Measurements from ENCODE around the gene H1-8. TPM values are rescaled to one million over a fixed set of nuclear protein-coding genes. Genes with fewer than 3 reads are reported as not detected.

H1-8 gene
- total RNA-seq, 1 experiment from 2014 or later, result not detected

- no peaks in the 10 kb centered on the region for H4K20me1 ChIP-seq (ENCODE audit: low read length)
- ChIA-PET CTCF (no interaction called here), POLR2A (ENCODE audit: unreplicated experiment) (no interaction called here)
- H3K79me2 ChIP-seq (ENCODE audit: low read length), result no peaks in the 10 kb centered on the region
- no TSS peak for BruUV-seq (replicated peaks)
- H3K36me3 ChIP-seq (ENCODE audit: low read depth, low read length), result no peaks in the 10 kb centered on the region
- H3K4me3 ChIP-seq (ENCODE audit: low read length), result no peak overlapping the region
- no peaks in the 10 kb centered on the region for H3K4me1 ChIP-seq (ENCODE audit: insufficient read depth, low read length)
- H3K27me3 ChIP-seq (ENCODE audit: low read length), result no peaks in the 10 kb centered on the region
- intact Hi-C loops (cut with micrococcal nuclease), result no loop called here
- no peak overlapping the region for H3K4me2 ChIP-seq (ENCODE audit: low read length)
- H3K9ac ChIP-seq (ENCODE audit: low read length), result no peak overlapping the region
- H3K9me2 ChIP-seq (replicated peaks; ENCODE audit: low read length), result no peaks in the 10 kb centered on the region
- no peak overlapping the region for H3K27ac ChIP-seq (ENCODE audit: low read length)
- DNase-seq, result no peak
- no peak for ATAC-seq
- H3F3A ChIP-seq (ENCODE audit: low read length, unreplicated experiment), result no peaks in the 10 kb centered on the region
- no peaks in the 10 kb centered on the region for H3K9me3 ChIP-seq (ENCODE audit: low read length)
- TF ChIP-seq EZH2phosphoT487 (IDR thresholded peaks at IDR 0.05; ENCODE audit: borderline replicate concordance, low read length), result no peak
- no peak for TF ChIP-seq CTCF (conservative IDR thresholded peaks at IDR 0.05; ENCODE audit: low read depth, low read length)
- TF ChIP-seq EZH2 (IDR thresholded peaks at IDR 0.05; ENCODE audit: low read length, unreplicated experiment), result no peak
- no peak overlapping the region for H2AFZ ChIP-seq (ENCODE audit: low read length)
Observed at GRCh38 chr3:129594907-129595390, 52.0 kb downstream of the H1-8 start.

- intact Hi-C loops (cut with micrococcal nuclease), result no loop called here
- POLR2A ChIA-PET (ENCODE audit: unreplicated experiment), result no interaction called here
- Histone ChIP-seq H3K9ac (ENCODE audit: low read length) (no peak overlapping the region), H3K79me2 (ENCODE audit: low read length) (no peaks in the 10 kb centered on the region), H4K20me1 (ENCODE audit: low read length) (no peaks in the 10 kb centered on the region), H2AFZ (ENCODE audit: low read length) (no peak overlapping the region), H3K27me3 (ENCODE audit: low read length) (no peaks in the 10 kb centered on the region), H3K4me2 (ENCODE audit: low read length) (no peak overlapping the region), H3K4me1 (ENCODE audit: insufficient read depth, low read length) (no peaks in the 10 kb centered on the region), H3K9me2 (replicated peaks; ENCODE audit: low read length) (no peaks in the 10 kb centered on the region), H3F3A (ENCODE audit: low read length, unreplicated experiment) (no peaks in the 10 kb centered on the region), H3K27ac (ENCODE audit: low read length) (no peak overlapping the region), H3K36me3 (ENCODE audit: low read depth, low read length) (no peaks in the 10 kb centered on the region), H3K9me3 (ENCODE audit: low read length) (no peaks in the 10 kb centered on the region), H3K4me3 (ENCODE audit: low read length) (no peak overlapping the region)
- DNase-seq (no peak), ATAC-seq (no peak)
- BruUV-seq (replicated peaks), result no TSS peak
- TF ChIP-seq CTCF (conservative IDR thresholded peaks at IDR 0.05; ENCODE audit: low read depth, low read length) (no peak), EZH2phosphoT487 (IDR thresholded peaks at IDR 0.05; ENCODE audit: borderline replicate concordance, low read length) (no peak), EZH2 (IDR thresholded peaks at IDR 0.05; ENCODE audit: low read length, unreplicated experiment) (no peak)
- CTCF ChIA-PET, result no interaction called here
Observed at GRCh38 chr3:129595544-129596193, 52.7 kb downstream of the H1-8 start.

Data from PC-3 (cell line).